ENCODE measurements around the gene VDAC1.

VDAC1 gene

GRCh38 chr5:133945568-133945967, 59.2 kb downstream of the VDAC1 start:
- no peak overlapping the region for H3K4me3 ChIP-seq (ENCODE audit: low read depth, low read length)
- DNase-seq (ENCODE audit: low read depth) = no peak
- TF ChIP-seq CTCF (conservative IDR thresholded peaks at IDR 0.05; ENCODE audit: low read depth, low read length) = no peak

GRCh38 chr5:133944263-133945185, 60.3 kb downstream of the VDAC1 start:
- peak; percentile 89 for TF ChIP-seq CTCF (conservative IDR thresholded peaks at IDR 0.05; ENCODE audit: low read depth, low read length)
- peak; percentile 74 for DNase-seq (ENCODE audit: low read depth)
- no peak overlapping the region for H3K4me3 ChIP-seq (ENCODE audit: low read depth, low read length)

GRCh38 chr5:133943475-133943817, 61.3 kb downstream of the VDAC1 start:
- H3K4me3 ChIP-seq (ENCODE audit: low read depth, low read length) = no peak overlapping the region
- no peak for TF ChIP-seq CTCF (conservative IDR thresholded peaks at IDR 0.05; ENCODE audit: low read depth, low read length)
- no peak for DNase-seq (ENCODE audit: low read depth)

GRCh38 chr5:133942614-133943474, 61.9 kb downstream of the VDAC1 start:
- no peak overlapping the region for H3K4me3 ChIP-seq (ENCODE audit: low read depth, low read length)
- TF ChIP-seq CTCF (conservative IDR thresholded peaks at IDR 0.05; ENCODE audit: low read depth, low read length) = no peak

GRCh38 chr5:133941456-133942196, 63.1 kb downstream of the VDAC1 start:
- DNase-seq (ENCODE audit: low read depth) = no peak
- TF ChIP-seq CTCF (conservative IDR thresholded peaks at IDR 0.05; ENCODE audit: low read depth, low read length) = no peak

More at GRCh38 chr5:133942614-133943474, 61.9 kb downstream of the VDAC1 start:
- no peak for DNase-seq (ENCODE audit: low read depth)

GRCh38 chr5:133939668-133940067, 65.1 kb downstream of the VDAC1 start:
- DNase-seq (ENCODE audit: low read depth) = no peak
- no peak overlapping the region for H3K4me3 ChIP-seq (ENCODE audit: low read depth, low read length)
- TF ChIP-seq CTCF (conservative IDR thresholded peaks at IDR 0.05; ENCODE audit: low read depth, low read length) = no peak

More at GRCh38 chr5:133941456-133942196, 63.1 kb downstream of the VDAC1 start:
- H3K4me3 ChIP-seq (ENCODE audit: low read depth, low read length) = no peak overlapping the region
